HG03442 (cell line): ENCODE measurements around the gene SOX9.
"Not testable (repeated sequence)": the region's sequence is repeated elsewhere in the genome, so short reads cannot be mapped to it uniquely, and the experiment has no call there.

Experiments used
- ATAC-seq: cut with Tn5 transposase; IDR thresholded peaks from one replicate; pipeline ENCODE4 v1.9.1; 2021; ENCODE audit warnings: mild to moderate bottlenecking, moderate library complexity; ENCODE audit not compliant: unreplicated experiment

SOX9 gene

DNA sequence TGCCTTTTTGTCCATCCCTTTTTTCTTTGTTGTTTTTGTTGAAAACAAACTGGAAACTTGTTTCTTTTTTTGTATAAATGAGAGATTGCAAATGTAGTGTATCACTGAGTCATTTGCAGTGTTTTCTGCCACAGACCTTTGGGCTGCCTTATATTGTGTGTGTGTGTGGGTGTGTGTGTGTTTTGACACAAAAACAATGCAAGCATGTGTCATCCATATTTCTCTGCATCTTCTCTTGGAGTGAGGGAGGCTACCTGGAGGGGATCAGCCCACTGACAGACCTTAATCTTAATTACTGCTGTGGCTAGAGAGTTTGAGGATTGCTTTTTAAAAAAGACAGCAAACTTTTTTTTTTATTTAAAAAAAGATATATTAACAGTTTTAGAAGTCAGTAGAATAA, 4.9 kb downstream of the SOX9 start:
- no peak for ATAC-seq

DNA sequence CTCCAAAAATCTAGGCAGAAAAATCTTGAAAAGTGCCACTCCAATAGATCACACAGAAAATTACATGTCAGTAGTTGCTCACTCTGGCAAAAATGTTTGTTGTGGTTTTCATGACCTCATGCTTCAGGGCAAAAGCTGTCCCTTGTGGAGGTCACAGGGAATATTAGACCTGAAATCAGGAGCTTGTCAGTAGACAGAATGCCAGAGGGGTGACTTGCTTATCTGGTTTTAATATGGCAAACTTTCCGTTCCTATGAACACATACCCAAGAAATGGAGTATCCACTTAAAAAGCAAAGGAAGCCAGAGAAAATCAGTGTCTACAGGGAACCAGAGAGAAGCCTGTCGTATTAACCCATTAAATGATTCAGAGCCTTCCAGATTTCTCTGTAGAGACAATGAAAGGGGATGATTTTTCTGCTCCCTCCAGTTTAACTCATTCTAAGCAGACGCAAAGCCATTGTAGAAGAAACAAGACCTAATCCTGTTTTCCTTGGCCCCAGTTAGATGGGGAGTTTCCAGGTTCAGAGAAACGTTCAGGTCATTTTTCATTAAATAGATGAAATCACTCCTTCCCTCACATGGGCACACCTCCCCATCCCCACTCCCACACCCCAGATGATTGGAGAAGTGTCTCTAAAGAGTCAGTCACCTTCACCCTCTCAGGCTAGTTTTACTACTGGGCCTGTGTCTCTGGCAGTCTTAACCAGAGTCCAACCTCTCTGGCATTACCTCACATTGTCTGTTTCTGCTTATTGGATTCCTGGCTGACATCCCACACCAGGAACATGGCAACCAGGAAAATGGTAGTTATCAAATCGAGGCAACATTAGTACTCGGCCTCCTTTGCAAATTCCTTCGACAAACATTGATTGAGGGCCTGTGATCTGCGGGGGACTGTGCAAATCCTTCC, 6.0 kb downstream of the SOX9 start:
- no peak for ATAC-seq

DNA sequence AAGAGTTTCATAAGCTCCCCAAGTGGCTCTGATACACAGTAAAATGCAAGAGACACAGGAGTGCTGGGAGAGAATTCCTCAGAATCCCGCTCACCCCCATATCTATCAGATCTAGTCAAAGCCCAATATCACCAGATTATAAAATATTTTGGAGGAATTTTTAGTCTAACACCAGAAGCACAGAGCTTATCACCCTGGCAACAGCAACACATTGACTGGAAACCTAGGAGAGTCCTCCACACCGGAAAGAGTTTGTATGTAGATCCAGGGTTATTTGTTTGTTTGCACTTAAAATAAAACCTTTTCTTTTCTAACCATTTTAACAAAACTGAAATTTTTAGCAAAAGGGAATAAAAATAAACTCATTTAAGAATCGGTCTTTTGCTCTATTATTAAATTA, 7.2 kb downstream of the SOX9 start:
- no peak for ATAC-seq

DNA sequence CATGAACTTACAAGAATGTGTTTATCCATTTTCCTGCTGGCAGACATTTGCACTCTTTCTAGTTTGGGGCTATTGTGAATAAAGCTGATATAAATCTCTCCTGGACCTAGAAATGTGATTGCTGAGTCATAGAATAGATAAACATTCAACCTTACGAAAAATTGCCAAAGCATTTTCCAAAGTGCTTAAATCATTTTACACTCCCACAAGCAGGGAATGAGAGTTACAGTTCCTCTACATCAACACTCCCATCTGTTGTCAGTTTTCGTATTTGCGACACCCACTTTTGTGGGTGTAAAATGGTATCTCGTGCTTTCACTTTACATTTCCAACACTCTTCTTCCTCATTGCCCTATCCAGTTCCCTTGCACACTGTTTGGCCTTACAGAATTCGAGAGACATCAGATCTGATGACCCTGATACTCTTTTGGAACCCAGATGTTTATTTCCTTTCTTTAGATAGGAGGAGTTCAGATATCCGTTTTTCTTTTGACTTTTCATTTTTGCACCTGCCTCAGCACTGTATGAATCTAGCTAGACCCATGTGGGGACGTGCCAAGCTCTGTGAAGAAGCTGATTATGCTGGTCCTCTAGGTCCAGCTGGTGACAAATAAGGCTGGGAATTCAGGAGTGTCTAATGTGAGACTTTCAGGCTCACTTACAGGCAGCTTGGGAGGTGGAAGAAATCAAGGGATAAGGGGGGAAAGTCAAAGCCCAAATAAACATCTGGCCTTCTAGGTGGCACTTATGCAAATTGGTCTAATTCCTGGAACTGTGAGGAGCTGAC, 14.0 kb downstream of the SOX9 start:
- no peak for ATAC-seq

DNA sequence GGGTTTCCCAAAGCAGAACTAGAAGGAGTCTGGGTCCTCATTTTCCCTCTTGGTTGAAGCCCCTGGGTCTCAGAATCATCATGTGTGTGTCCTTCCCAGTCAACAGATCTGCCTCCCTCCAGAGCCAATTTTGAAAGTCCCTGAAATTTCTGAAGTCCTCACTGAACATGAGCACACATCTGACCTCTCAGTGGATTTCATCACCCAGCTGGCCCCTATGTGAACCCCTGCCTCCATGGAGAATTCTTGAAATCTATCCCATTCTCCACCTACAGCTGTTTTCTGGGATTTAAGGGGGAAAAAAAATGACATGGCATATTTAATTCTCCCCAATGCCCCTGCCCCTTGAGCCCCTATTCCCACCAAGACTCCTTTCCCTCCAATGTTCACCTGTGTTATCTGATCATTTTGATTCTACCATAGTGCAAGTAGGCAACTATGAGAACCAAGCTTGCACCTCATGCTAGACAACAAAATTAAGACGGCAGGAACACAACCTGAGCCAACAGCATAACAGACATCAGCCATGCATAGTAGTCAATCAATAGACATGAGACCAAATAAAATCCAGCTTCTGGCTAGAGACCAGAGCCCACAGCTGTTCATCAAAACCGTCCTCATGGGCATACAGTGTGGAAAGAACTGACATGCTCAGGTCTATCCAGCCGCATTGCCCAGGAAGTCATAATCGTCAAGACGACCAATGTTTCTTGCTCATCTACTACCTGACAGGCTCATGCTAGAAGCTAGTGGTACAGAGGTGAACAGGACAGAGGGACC, 14.9 kb downstream of the SOX9 start:
- no peak for ATAC-seq

DNA sequence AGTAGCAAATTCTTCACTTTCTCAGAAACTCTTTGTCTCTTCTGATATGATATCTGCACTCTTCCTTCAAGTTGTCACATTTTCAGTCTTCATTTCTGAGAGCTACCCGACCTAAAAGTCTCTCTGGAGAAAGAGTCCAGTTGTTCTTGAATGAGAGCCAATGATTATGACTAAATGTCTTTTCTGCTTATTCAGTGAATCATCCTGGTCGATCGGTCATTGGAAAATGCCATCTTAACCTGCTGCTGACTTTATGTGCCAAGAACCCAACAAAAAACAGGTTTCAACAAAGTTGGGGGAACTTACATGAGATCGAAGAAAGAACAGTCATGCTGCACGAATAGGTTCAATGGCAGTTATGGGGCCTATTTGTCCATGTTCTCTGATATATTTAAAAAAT, 15.9 kb downstream of the SOX9 start:
- ATAC-seq = no peak

DNA sequence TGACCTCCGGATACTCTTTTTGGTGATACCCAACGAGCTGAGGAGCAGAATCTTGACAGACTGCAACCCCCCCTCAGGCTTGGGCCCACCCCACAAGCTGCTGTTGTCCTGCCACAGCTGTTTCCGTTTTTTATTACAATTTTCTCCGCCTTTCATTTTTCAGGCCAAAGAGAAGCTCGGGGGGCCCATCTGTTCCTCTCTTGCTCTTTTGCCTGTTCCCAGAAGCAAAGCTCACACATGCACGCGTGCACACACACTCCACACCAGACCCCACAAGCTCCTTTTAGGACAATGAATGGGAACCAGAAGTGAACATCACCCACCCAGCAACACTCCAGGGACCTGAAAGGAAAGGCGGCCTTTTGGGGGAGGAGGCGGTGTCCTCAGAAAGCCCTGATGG, 16.3 kb downstream of the SOX9 start:
- ATAC-seq = no peak

DNA sequence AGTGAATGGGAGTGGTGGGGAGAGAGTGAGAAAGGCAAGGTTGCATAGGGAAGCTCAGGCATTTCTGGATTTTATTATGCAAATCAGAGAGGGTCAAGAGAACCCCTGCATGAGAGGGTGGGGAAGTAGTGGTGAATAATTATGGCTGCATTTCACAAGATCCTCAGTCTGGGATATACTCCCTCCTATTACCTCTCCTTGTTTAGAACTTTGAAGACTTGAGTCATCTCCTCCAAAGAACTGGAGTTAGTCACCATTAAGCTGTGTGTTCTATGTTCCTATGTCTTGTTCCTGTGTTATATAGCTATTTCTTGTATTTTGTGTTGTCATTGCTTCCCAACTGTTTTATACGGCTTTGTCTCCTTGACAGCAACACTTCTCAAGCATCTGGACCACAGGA, 18.4 kb downstream of the SOX9 start:
- no peak for ATAC-seq

DNA sequence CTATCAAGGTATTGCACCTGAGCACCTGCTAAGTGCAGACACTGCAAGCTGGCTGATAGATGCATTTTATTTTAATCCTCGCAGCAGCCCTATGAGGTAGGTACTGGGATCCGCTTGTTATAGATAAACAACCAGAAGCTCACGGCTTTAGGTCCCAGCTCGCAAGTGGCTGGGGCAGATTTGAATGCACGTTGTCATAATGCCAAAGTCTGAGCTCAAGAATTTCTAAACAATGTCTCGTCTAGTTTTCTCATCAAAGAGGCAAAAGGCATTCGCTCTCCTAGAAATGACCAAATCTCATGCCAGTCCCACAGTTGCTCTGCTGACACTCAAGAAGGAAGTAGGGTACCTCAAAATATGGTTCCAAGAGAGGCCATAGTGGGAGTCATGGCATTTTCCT, 20.5 kb downstream of the SOX9 start:
- ATAC-seq = no peak

DNA sequence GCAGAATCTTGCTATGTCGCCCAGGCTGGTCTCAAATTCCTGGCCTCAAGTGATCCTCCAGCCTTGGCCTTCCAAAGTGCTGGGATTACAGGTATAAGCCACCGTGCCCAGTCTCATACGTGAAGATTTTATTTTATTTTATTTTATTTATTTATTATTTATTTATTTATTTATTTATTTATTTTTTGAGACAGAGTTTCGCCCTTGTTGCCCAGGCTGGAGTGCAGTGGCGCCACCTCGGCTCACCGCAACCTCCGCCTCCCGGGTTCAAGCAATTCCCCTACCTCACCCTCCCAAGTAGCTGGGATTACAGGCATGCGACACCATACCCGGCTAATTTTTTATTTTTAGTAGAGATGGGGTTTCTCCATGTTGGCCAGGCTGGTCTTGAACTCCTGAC, 21.3 kb downstream of the SOX9 start:
- not testable (repeated sequence) for ATAC-seq

DNA sequence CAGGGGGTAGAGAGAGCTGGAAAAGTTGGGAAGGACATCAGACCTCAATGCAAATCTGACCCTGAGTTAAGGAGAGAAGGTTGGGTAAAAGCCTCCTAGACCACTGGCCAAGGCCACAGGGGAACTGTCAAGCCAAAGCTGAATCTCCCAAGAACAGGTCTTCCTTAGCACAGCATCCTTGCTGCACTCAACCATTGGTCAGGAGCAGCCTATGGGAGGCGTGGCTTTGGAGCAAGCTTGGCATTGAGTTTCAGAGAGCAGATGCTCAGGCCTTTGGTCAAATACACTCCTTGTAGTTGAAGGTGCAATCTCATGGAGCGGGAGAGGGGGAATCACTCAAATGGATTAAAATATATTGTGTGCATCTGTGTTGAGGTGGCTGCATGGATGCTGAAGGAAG, 21.8 kb downstream of the SOX9 start:
- ATAC-seq = no peak

DNA sequence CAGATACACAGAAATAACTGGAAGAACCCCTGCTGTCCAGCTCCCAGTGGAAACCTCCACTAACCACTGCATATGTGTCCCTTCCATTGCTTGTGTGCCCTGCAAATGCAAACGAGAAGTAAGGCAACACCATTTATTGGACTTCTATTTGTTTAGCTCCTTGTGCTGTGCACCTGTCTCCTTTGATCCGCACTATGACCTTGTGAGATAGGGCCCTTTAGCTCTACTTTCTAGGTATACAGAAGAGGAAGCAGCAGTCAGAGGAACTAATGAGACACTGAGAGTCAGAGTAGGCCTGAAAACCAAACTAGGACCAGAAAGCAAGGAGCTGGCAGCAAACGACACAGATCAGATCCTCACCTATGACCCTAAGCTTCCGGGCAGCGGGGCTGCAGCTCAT, 22.4 kb downstream of the SOX9 start:
- ATAC-seq = no peak

DNA sequence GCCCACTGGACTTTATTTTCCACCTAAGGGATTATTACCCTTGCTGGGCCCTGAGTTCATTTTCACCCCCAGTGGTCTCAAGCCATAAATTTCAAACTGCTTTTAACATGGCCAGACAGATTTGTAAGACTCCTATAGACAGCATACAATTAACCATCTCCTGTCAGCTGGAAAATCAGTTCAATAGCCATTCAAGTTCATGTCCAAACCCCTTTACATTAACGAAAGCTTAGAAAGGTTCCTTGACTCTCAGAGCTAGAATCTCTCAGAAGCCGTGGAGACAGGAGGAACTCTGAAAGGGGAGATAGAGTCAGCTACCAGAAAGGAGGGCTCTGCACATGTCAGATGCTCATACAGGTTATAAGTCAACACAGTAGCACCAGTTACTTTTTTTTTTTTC, 23.3 kb downstream of the SOX9 start:
- no peak for ATAC-seq

DNA sequence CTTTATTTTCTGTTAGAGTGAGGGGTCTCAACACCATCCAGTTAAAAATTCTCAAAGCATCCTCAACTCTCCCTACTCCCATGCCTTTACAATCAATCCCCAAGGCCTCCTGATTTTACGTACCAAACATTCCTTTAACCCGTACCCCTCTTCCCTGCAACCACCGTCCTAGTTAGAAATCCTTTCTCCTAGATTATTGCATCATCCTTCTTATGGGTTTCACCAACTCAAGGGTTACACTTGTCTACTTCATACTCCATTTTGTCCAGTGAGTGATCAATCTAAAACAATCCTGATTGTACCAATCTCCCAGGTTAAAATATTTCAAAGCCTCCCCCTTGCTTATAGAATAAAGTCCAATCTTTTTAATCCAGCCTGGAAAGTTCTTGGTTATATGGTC, 24.7 kb downstream of the SOX9 start:
- ATAC-seq = no peak

DNA sequence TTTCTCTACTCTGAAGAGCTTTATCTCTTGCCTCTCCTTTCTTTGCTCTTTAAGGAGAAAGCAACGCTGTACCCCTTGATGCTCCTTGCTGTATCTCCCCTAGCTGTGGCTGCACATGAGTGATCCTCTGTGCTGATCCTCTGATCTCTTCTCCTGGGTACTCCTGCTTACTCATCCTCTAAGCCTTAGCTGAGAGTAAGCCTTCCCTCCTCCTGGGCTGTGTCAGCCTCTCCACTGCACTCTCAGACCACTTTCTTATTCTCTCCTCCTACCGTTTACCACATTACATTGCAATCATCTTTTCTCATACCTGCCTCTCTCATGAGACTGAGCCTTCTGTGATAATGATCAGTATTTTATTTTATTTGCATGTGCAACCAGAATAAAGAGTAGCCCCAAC, 25.1 kb downstream of the SOX9 start:
- ATAC-seq = no peak

DNA sequence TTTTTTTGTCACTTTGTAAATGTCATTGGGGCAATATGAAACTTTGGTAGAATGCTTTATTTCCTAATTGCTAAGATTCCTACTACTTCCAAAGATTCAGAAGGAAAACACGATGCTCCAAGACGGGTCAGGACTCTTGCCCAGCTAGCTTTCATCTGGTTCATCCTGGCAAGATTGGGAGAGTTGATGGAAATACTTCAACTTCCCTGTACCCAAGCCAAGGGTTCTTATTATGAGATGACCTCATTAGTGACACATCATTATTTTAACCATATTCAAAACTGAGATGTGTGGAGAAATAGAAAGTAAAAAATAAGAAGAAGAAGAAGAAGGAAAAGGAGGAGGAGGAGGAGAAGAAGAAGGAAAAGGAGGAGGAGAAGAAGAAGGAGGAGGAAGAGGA, 25.6 kb downstream of the SOX9 start:
- ATAC-seq = no peak

DNA sequence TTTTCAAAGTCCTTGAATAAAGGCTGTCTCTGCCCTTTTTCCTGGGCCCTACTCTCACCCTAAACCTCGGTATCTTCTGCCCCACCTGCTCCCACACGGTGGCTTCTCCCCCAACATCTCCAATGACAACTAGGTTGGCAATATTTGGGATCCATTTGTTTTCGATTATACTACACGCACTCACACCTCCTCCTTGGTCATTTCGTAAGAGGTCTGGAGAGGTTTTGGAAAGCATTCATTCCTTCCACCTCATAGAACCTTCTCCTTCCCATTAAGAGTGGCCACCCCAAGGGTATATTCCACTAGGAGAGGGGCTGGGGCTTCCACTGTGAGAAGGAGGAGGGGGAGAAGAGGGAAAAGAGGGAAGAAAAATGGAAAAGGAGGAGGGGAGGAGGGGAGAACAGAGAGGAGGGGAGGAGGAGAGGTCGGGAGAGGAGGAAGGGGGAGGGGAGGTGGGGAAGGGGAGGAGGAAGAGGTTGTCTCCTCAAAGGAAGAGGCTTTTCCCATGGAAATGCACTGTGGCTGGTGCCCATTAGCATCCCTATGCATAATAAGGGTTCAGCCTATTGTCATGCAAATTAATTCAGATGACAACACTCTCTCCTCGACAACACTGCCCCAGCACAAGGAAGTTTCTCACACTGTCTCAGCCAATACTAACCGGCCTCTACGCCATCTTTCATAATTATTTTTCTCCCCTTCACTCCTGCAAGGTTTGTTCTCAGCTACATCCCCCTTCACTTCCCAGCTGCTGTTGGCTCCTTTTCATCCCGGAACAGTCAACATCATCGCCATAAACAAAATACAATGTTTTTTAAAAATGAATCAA, 30.0 kb downstream of the SOX9 start:
- ATAC-seq = no peak

DNA sequence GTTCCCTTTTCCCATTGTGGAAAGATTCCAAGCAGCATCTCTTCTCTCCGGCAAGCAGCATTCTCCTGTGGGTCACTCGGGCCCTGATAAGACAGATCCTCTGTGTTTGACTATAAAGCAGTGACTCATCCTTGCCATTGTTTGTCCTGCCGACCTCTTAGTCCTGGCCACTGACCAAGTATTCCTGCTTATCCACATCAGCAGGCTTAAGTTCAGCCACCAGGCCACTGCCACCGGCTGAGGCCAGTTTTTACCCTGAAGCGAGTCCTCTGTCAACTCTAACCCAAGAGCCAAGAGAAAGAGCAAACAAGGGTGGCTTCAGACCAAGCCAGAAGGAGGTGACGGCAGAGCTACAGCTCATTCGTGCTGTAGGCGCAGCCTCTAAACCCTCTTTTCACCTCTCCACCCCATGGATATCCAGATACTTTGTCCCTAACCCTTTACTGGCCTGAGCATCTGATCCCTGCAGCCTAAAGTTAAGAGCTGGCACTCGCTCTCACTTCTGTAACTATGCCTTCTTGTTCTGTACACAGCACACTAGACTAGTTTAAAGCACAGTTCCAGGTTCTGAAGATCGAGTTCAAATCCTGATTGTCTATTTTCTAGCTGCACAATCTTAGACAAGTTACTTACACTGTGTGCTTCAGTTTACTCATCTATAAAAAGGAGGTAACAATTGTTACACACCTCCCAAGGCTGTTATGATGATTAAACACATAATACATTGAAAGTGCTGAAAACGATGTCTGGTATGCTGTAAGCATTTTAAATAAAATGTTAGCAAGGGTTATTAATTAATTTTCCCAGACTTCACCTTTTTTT, 31.0 kb downstream of the SOX9 start:
- no peak for ATAC-seq

DNA sequence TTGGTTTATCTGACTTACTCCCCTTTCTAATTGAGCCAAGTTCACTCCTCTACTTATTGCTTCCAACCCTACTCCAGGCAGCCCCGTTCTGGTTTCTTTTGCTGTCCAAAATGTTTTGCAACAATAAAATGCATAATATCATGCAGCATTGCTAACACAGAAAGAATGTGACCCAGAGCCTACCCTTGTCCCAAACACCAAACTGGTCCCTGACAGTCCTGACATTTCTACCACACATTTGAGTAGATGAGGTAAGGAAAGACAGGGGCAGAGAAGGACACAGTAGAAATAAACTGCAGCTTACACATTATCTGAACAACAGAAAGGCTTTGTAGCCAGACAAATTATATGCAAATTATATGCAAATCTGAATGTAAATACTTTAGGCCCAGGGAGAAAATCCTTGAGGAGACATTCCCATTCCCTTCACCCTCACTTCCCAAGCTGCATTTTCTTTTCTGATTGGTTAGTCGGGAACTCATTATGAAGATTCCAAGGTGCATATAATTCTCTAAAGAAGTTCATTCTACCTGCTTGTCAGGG, 31.6 kb downstream of the SOX9 start:
- no peak for ATAC-seq
